ENCODE results near the gene SASH1. TPM values are rescaled to one million over a fixed set of nuclear protein-coding genes. Genes with fewer than 3 reads are reported as not detected.

SASH1 gene
- total RNA-seq, 2 donors from 2014 or later: 21.0 to 49.8 TPM

- no peak overlapping the region for H3K27ac ChIP-seq
- no peak overlapping the region for H3K4me3 ChIP-seq
- DNase-seq (no peak), ATAC-seq (no peak)
- no peaks in the 10 kb centered on the region for H3K36me3 ChIP-seq (replicated peaks in 1 of 2; ENCODE audit: insufficient read depth in 1 of 2, low read depth in 2 of 2)
- no peak for TF ChIP-seq POLR2A (IDR thresholded peaks at IDR 0.05)
- TF ChIP-seq CTCF (IDR thresholded peaks at IDR 0.05): no peak
- H3K27me3 ChIP-seq: no peaks in the 10 kb centered on the region
- no peaks in the 10 kb centered on the region for H3K4me1 ChIP-seq
- no peaks in the 10 kb centered on the region for H3K9me3 ChIP-seq
- intact Hi-C loops (cut with DNase I): no loop called here
- 69 to 81% methylated on average over 5 of the region's 5 CpGs for WGBS, 2 donors
Observed at GRCh38 chr6:148432462-148433195, 90.0 kb downstream of the SASH1 start.

- Histone ChIP-seq H3K4me1 (no peaks in the 10 kb centered on the region), H3K27me3 (no peaks in the 10 kb centered on the region), H3K4me3 (no peak overlapping the region), H3K36me3 (replicated peaks in 1 of 2; ENCODE audit: insufficient read depth in 1 of 2, low read depth in 2 of 2) (no peaks in the 10 kb centered on the region), H3K9me3 (no peaks in the 10 kb centered on the region), H3K27ac (no peak overlapping the region)
- TF ChIP-seq CTCF (IDR thresholded peaks at IDR 0.05): no peak
- no peak for TF ChIP-seq POLR2A (IDR thresholded peaks at IDR 0.05)
- DNase-seq: no peak
- 48 to 61% methylated on average over 2 of the region's 2 CpGs for WGBS, 2 donors
- no peak for ATAC-seq
- intact Hi-C loops (cut with DNase I): no loop called here
Observed at GRCh38 chr6:148435386-148435785, 92.7 kb downstream of the SASH1 start.

GRCh38 chr6:148436466-148436865 lies 93.8 kb downstream of the SASH1 start:
- no peak overlapping the region for H3K4me3 ChIP-seq
- intact Hi-C loops (cut with DNase I): no loop called here

GRCh38 chr6:148438632-148439031 lies 96.0 kb downstream of the SASH1 start:
- H3K9me3 ChIP-seq: no peaks in the 10 kb centered on the region
- intact Hi-C loops (cut with DNase I): no loop called here
- DNase-seq (no peak), ATAC-seq (no peak)
- no peaks in the 10 kb centered on the region for H3K36me3 ChIP-seq (replicated peaks in 1 of 2; ENCODE audit: insufficient read depth in 1 of 2, low read depth in 2 of 2)
- no peak overlapping the region for H3K4me3 ChIP-seq
- no peaks in the 10 kb centered on the region for H3K4me1 ChIP-seq
- no peak for TF ChIP-seq POLR2A (IDR thresholded peaks at IDR 0.05)
- TF ChIP-seq CTCF (IDR thresholded peaks at IDR 0.05): no peak
- no peaks in the 10 kb centered on the region for H3K27me3 ChIP-seq
- H3K27ac ChIP-seq: no peak overlapping the region
- WGBS, 2 donors: 85 to 88% methylated on average over 7 of the region's 7 CpGs

More at GRCh38 chr6:148436466-148436865, 93.8 kb downstream of the SASH1 start:
- Histone ChIP-seq H3K27me3 (no peaks in the 10 kb centered on the region), H3K4me1 (no peaks in the 10 kb centered on the region), H3K9me3 (no peaks in the 10 kb centered on the region), H3K27ac (no peak overlapping the region), H3K36me3 (replicated peaks in 1 of 2; ENCODE audit: insufficient read depth in 1 of 2, low read depth in 2 of 2) (no peaks in the 10 kb centered on the region)
- TF ChIP-seq POLR2A (IDR thresholded peaks at IDR 0.05) (no peak), CTCF (IDR thresholded peaks at IDR 0.05) (no peak)
- WGBS, 2 donors: 90 to 93% methylated on average over 1 of the region's 1 CpG
- DNase-seq (no peak), ATAC-seq (no peak)

GRCh38 chr6:148440016-148440415 lies 97.4 kb downstream of the SASH1 start:
- Histone ChIP-seq H3K27me3 (no peaks in the 10 kb centered on the region), H3K9me3 (no peaks in the 10 kb centered on the region), H3K36me3 (replicated peaks in 1 of 2; ENCODE audit: insufficient read depth in 1 of 2, low read depth in 2 of 2) (no peaks in the 10 kb centered on the region), H3K4me1 (no peaks in the 10 kb centered on the region), H3K4me3 (no peak overlapping the region), H3K27ac (no peak overlapping the region)
- 91 to 94% methylated on average over 13 of the region's 13 CpGs for WGBS, 2 donors
- TF ChIP-seq POLR2A (IDR thresholded peaks at IDR 0.05) (no peak), CTCF (IDR thresholded peaks at IDR 0.05) (no peak)
- intact Hi-C loops (cut with DNase I): no loop called here
- DNase-seq: no peak
- ATAC-seq: no peak

All from body of pancreas (tissue), 4 donors.